Natural killer cell (primary cell): Measurements from ENCODE around the gene DPH3. TPM values are rescaled to one million over a fixed set of nuclear protein-coding genes. Genes with fewer than 3 reads are reported as not detected.

ENCODE experiments used
- ATAC-seq, 3 donors: fragments of 150-1000 bp in 2 of 3; fragments of 200-7000 bp in 1 of 3; cut with Tn5 transposase; 1 replicate in 1 of 3; 2 replicates in 2 of 3; pipeline ENCODE4 v1.10.0; 2021; ENCODE audit warnings: mild to moderate bottlenecking in 2 of 3, moderate library complexity in 2 of 3
- DNase-seq, 2 donors: peaks; one replicate each; pipeline versions ENCODE4 v3.0.0 to v3.0.0-alpha.2; 2013 to 2021; ENCODE audit warnings: mixed read lengths in 1 of 2
- H3K27ac ChIP-seq: one replicate; pipeline ENCODE4 v1.5.1; 2013; ENCODE audit warnings: mild to moderate bottlenecking, low read length
- H3K27me3 ChIP-seq: one replicate; pipeline ENCODE4 v1.6.1; 2013; ENCODE audit warnings: low read length; ENCODE audit not compliant: control insufficient read depth, insufficient read depth
- H3K36me3 ChIP-seq: one replicate; pipeline ENCODE4 v1.6.1; 2013; ENCODE audit warnings: low read length; ENCODE audit not compliant: control insufficient read depth, insufficient read depth
- H3K4me1 ChIP-seq: one replicate; pipeline ENCODE4 v1.6.1; 2013; ENCODE audit warnings: low read length; ENCODE audit not compliant: control insufficient read depth, insufficient read depth
- H3K4me3 ChIP-seq: one replicate; pipeline ENCODE4 v1.5.1; 2013; ENCODE audit warnings: low read length
- H3K9me3 ChIP-seq: one replicate; pipeline ENCODE4 v1.6.1; 2013; ENCODE audit warnings: low read length; ENCODE audit not compliant: control insufficient read depth, insufficient read depth
- H3K27ac Mint-ChIP-seq, 2 donors: one replicate each; pipeline ENCODE4 v1.8.0; 2022; ENCODE audit warnings: mild to moderate bottlenecking in 2 of 2, mixed read lengths in 2 of 2, moderate library complexity in 1 of 2
- H3K27me3 Mint-ChIP-seq, 2 donors: one replicate each; pipeline ENCODE4 v1.8.0; 2022; ENCODE audit warnings: low read depth in 2 of 2, mixed read lengths in 2 of 2
- H3K36me3 Mint-ChIP-seq: one replicate; pipeline ENCODE4 v1.8.0; 2022; ENCODE audit warnings: mixed read lengths
- H3K4me1 Mint-ChIP-seq, 2 donors: one replicate each; pipeline ENCODE4 v1.8.0; 2022; ENCODE audit warnings: mixed read lengths in 2 of 2
- H3K4me3 Mint-ChIP-seq: one replicate; pipeline ENCODE4 v1.8.0; 2022; ENCODE audit warnings: mild to moderate bottlenecking, moderate library complexity, mixed read lengths
- H3K9me3 Mint-ChIP-seq, 2 donors: one replicate each; pipeline ENCODE4 v1.8.0; 2022; ENCODE audit warnings: mixed read lengths in 2 of 2
- CTCF ChIP-seq: fragments of 200-600 bp; IDR thresholded peaks from one replicate; pipeline ENCODE4 v1.8.0; 2022; ENCODE audit warnings: antibody characterized with exemption
- WGBS: methylation state at CpG from one replicate; pipeline ENCODE4 v1.1.7; 2013; ENCODE audit warnings: missing lambda C conversion rate; ENCODE audit not compliant: insufficient coverage; 5-methylcytosine and 5-hydroxymethylcytosine counted together
- intact Hi-C: fragments of 100-400 bp; cut with micrococcal nuclease; formaldehyde crosslinking; loops from one replicate; pipeline ENCODE4 v1.14.2; 2022
- total RNA-seq, 4 donors: library from RNA; stranded (reverse); fragments of 120-200 nt in 1 of 4; gene quantifications; one replicate each; pipeline versions ENCODE4 v1.2.3 to v1.2.4, GENCODE V29; 2013 to 2022

Gene DPH3
- total RNA-seq, 3 donors from 2014 or later (not counting 1 experiment from before 2014, with no cell fraction given), result 20.4 to 27.3 (median 22.8) TPM

GRCh38 chr3:16221990-16222389 is 42.8 kb downstream of the DPH3 start:
- TF ChIP-seq CTCF, result no peak
- peaks cover 0 to 2% of the 10 kb centered on the region in 2 donors for H3K27me3 Mint-ChIP-seq
- H3K27ac Mint-ChIP-seq, result no peak overlapping the region
- ATAC-seq, result no peak
- Histone ChIP-seq H3K27me3 (no peaks in the 10 kb centered on the region), H3K36me3 (no peaks in the 10 kb centered on the region), H3K9me3 (no peaks in the 10 kb centered on the region), H3K27ac (no peak overlapping the region), H3K4me3 (no peak overlapping the region), H3K4me1 (no peaks in the 10 kb centered on the region)
- no peak for DNase-seq
- H3K4me1 Mint-ChIP-seq, result no peaks in the 10 kb centered on the region
- H3K4me3 Mint-ChIP-seq, result no peak overlapping the region
- 96% methylated on average over 2 of the region's 3 CpGs for WGBS
- no peaks in the 10 kb centered on the region for H3K9me3 Mint-ChIP-seq
- intact Hi-C loops, result no loop called here
- H3K36me3 Mint-ChIP-seq, result no peaks in the 10 kb centered on the region

GRCh38 chr3:16219777-16220176 is 45.0 kb downstream of the DPH3 start:
- intact Hi-C loops, result no loop called here
- no peak for TF ChIP-seq CTCF
- H3K36me3 Mint-ChIP-seq, result no peaks in the 10 kb centered on the region
- H3K4me3 ChIP-seq, result no peak overlapping the region
- ATAC-seq (no peak), DNase-seq (no peak)
- peaks cover 0 to 4% of the 10 kb centered on the region in 2 donors for H3K27me3 Mint-ChIP-seq
- no peaks in the 10 kb centered on the region for H3K27me3 ChIP-seq
- H3K9me3 Mint-ChIP-seq, result no peaks in the 10 kb centered on the region
- H3K27ac Mint-ChIP-seq, result no peak overlapping the region
- no peak overlapping the region for H3K4me3 Mint-ChIP-seq
- no peaks in the 10 kb centered on the region for H3K9me3 ChIP-seq
- 93% methylated on average over 3 of the region's 3 CpGs for WGBS
- no peaks in the 10 kb centered on the region for H3K36me3 ChIP-seq
- H3K4me1 Mint-ChIP-seq, result no peaks in the 10 kb centered on the region
- H3K4me1 ChIP-seq, result no peaks in the 10 kb centered on the region
- no peak overlapping the region for H3K27ac ChIP-seq

GRCh38 chr3:16216373-16216935 is 48.3 kb downstream of the DPH3 start:
- H3K4me3 ChIP-seq, result no peak overlapping the region
- no peaks in the 10 kb centered on the region for H3K36me3 ChIP-seq
- Mint-ChIP-seq H3K4me3 (no peak overlapping the region), H3K27ac (no peak overlapping the region), H3K36me3 (no peaks in the 10 kb centered on the region), H3K4me1 (no peaks in the 10 kb centered on the region), H3K27me3 (peaks cover 8 to 12% of the 10 kb centered on the region in 2 donors), H3K9me3 (no peaks in the 10 kb centered on the region)
- no peaks in the 10 kb centered on the region for H3K9me3 ChIP-seq
- intact Hi-C loops, result no loop called here
- no peak for DNase-seq
- WGBS, result 92% methylated on average over 17 of the region's 17 CpGs
- no peak for ATAC-seq
- no peaks in the 10 kb centered on the region for H3K4me1 ChIP-seq
- H3K27me3 ChIP-seq, result no peaks in the 10 kb centered on the region
- H3K27ac ChIP-seq, result no peak overlapping the region
- no peak for TF ChIP-seq CTCF

GRCh38 chr3:16214366-16214765 is 50.4 kb downstream of the DPH3 start:
- Mint-ChIP-seq H3K9me3 (no peaks in the 10 kb centered on the region), H3K27me3 (peaks cover 8 to 12% of the 10 kb centered on the region in 2 donors), H3K4me3 (no peak overlapping the region), H3K36me3 (no peaks in the 10 kb centered on the region), H3K27ac (no peak overlapping the region), H3K4me1 (no peaks in the 10 kb centered on the region)
- TF ChIP-seq CTCF, result no peak
- H3K27me3 ChIP-seq, result no peaks in the 10 kb centered on the region
- no peak for DNase-seq
- intact Hi-C loops, result no loop called here
- no peaks in the 10 kb centered on the region for H3K36me3 ChIP-seq
- no peak for ATAC-seq
- no peaks in the 10 kb centered on the region for H3K9me3 ChIP-seq
- H3K4me1 ChIP-seq, result no peaks in the 10 kb centered on the region
- H3K4me3 ChIP-seq, result no peak overlapping the region
- 66% methylated on average over 4 of the region's 4 CpGs for WGBS
- H3K27ac ChIP-seq, result no peak overlapping the region
